ENCODE results near the gene VWF.

The VWF gene

DNA sequence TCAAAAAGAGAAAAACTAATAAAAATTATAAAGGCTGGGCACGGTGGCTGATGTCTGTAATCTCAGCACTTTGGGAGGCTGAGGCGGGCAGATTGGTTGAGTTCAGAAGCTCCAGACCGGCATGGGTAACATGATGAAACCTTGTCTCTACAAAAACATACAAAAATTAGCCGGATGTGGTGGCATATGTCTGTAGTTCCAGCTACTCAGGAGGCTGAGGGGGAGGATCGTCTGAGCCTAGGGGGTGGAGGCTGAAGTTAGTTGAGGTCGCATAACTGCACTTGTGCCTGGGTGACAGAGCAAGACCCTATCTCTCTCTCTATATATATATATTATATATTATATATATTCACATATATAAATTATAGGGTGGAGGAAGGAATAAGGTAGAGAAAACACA, 146.9 kb downstream of the VWF start:
- DNase-seq (ENCODE audit: low spot score) = no peak

DNA sequence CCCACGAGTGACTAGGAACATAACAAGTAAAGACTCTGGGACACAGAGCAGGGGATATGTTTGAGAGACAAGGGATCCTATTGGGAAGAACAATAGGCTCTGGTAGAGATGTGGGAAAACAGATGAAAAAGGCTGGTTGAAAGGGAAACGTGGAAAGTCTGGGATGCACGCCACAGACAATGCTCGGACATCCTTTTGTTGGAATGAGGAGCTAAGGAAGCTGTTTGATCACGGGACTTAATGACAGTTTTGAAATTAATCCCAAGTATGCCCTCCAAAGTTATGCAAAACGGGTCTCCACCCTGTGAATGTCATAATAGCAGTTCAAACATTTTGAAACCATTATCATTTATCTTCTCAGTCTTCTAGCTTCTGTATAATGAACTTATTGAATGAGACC, 147.8 kb downstream of the VWF start:
- DNase-seq (ENCODE audit: low spot score) = no peak

DNA sequence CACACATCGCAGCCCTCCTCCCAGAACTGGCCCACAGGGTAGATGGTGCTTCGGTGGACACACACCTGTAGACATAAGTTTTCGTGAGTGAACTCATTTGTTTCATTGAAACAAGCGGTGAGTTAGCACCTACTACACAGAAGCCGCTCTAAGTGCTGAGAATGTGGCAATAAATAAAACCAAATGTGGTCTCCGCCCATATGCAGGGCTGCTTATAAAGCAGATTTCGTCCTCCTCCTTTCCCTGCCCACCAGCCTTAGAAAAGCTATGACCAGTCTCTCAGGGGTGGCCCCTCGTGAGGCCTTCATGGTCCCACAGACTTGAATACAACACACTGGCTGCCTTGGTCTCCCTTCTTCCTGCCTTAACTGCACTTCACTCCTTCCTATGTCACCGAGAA, 148.3 kb downstream of the VWF start:
- DNase-seq (ENCODE audit: low spot score) = no peak

DNA sequence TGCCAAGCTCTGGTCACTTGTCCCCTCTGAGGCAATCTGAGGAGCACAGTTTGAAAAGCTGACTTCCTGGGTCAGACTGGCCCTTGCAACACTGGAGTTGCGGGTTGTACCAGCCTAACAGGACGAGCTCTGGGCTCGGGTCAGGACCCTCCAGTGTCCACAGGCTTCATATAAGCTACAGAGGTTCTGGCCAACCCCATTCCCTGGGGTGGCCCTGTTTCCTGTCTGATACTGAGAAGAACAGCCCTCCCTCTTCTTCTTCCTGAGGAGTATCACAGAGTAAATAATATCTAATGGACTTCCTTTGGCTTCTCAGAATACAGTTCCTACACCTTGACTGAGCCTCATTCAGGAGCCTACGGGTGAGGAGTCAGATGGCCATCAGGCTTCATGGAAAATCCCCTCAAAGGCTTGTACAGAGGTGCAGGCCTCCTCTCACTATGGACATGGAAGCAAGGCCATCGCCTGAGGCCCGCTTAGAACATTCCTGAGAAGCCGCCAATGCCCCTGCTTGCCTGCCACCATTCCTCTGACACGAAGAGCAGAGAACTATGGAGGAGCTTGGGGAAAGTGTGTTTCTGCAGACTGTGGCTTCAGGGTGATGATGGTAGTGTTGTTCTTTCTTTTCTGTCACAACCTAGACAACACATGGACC, 150.9 kb downstream of the VWF start:
- no peak for DNase-seq (ENCODE audit: low spot score)

DNA sequence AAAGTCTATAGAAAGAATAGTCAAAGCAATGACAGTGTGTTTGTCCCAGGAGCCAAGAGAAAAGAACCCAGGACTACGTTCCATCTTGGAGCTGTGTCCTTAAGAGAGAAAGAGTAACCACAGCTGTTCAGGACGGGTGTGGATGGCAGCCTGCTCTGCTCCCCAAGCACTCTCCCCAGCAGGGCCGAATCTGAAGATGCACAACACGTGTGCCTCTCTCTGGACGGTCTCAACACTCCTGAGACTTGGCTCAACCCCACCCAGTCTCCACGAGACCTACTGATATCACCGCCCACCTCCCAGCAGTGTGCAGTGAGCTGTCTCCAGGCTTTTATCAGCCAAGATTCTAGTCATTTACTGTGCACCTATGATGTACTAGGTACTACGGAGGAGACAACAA, 152.1 kb downstream of the VWF start:
- no peak for DNase-seq (ENCODE audit: low spot score)

DNA sequence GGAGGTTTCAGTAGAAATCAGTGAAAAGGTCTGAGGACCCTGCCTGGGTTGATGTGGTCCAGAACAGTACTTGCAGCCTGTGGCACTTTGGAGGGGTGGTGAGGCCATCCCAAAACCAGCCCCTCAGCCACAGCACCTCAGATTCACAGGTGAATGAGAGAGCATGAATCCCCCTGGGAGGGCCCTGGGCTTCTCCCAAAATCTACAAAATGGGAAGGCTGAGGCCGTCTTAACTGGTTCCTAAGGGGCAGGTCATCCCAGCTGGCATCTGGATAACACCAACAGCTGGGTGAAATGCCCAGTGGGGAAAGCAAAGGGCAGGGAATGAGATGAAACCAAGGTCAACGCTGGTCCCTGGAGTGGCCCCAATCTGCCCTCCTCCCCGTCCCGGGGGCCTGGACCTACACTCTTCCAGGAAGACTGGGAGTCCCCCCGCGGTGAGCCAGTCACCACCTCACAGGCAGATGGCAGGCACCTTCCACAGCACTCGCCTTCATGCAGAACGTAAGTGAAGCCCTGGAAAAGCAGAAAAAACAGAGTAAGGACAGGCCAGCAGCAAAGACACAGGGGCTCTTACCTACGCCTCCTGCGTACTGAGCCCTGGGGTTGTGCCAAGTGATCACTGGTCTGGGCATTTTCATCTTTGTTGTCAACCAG, 153.1 kb downstream of the VWF start:
- no peak for DNase-seq (ENCODE audit: low spot score)

DNA sequence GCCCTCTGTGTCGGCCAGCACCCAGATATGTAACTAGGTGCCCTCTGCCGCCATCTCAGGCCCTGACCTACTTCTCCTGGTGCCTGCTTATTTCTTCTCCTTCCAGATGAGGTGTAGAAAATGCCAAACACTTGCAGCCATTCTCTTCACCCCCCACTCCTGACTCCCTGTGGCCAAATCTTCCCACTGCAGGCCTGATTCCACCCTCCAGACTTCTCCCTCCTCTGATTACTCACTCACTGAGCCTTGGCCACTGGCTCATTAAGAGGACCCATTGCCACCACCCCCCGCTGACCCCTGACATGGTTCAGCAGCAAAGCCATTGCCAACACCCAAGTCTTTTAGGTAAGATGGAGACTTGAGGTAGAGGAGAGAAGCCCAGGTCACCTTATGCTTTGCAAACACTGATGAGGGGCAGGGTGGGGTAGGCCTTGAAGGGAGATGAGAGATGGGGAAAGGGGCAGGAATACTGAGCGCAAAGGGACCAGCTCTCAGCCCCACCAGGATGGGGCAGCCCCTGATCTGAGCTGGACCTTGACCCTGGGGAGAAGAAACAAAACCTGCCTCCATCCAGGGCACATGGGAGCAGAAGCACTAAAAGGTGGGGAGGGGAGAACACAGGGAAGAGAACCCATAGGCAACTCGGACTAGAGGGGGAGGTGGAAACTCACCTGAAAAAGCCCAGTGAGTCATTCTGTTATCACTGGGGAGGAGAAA, 154.3 kb downstream of the VWF start:
- DNase-seq (ENCODE audit: low spot score) = no peak

DNA sequence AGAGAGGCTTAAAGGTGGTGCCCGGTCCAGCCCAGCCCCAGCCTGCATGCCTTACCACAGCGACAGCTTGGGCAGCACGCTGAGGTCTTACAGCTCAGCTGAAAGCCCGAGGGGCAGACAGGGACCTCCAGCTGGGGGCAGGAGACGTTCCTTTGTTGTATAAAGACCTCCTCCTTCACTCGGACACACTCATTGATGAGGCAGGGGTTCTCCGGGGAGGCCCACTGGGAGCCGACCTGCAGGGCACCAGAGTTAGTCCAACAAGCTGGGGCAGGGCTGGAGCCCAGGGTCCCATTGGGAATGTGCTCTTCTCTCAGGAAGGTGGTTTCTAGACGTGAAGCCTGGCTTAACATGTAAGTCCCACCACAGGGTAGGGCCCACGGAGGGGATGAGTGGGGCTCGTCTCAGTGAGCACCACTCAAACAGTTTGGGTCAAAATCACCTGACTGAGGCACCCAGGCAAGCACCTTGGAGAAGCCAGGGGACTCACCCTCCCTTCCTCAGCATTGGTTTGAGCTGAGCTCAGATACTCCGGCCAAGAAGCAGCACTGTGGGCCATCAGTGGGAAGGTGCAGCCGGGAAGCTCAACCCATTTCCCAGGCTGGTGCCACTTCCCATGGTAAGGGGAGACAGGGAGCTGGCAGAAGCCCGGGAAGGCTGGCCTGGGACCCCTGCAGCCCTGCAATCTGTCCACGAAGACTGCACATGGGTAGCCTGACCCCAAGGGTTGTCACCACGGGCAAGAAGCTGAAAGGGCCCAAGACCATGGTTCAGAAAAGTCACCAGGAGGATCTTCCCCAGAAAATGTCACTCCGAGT, 155.1 kb downstream of the VWF start:
- no peak for DNase-seq (ENCODE audit: low spot score)

DNA sequence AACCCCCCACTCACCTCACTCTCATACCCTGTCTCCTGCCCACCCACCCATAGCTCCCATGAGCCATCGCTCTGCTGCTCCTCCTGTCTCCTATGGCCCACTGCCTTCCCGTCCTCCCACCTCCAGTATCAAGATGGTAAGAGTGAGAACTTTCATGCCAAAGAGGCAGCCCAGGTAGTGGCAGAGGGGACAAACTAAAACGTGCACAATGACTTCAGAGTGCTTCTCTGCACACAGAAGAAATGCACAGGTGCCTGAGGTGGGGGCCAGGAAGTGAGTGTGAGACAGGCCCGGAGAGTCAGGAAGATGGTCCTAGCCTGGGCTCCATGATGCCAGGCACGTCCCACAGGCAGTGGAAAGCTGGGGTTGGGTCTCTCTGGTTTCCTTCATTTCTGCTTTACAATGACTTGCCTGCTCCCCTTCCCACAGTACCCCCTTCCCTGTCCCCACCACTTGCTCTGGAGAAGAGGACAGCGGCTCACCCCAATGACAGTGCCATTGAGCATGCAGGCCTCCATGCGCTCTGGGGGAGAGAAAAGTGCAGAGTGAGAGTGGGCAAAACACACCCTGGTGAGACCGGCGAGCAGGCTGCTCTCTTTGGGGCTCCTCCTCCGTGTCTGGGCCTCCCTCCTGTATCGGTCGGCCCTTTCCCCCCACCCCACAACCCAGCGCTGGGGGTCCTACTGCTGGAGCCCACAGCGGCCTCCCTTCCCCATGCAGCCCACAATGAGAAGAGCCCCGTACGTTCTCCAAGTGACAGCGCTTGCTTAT, 156.6 kb downstream of the VWF start:
- DNase-seq (ENCODE audit: low spot score) = no peak

DNA sequence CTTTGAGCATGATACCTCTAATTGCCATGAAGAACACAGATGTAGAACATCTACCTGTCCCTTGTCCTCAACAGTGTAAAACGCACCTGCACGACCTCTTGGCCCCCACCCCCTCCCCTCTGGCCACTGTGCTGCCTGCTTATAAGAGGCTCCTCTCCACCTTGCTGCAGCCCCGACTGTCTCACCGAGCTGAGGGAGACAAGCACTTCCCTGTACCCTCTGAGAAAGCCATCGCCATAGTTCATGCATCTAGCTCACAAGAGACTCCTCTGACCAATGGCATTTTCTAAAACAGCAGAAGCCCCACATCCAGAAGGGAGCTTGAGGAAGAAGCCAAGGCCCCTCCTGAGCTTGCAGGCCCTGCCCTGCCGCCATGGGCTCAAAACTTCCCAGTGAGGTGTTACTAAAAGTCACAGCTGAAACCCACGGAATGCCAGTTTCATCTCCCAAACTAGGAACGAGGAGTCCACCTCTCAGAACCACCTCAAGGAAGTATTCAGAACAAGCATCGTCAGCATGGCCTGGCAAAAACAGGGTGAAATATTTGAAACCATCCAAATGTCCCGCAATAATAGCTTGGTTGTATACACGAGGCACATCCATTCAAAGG, 157.9 kb downstream of the VWF start:
- no peak for DNase-seq (ENCODE audit: low spot score)

DNA sequence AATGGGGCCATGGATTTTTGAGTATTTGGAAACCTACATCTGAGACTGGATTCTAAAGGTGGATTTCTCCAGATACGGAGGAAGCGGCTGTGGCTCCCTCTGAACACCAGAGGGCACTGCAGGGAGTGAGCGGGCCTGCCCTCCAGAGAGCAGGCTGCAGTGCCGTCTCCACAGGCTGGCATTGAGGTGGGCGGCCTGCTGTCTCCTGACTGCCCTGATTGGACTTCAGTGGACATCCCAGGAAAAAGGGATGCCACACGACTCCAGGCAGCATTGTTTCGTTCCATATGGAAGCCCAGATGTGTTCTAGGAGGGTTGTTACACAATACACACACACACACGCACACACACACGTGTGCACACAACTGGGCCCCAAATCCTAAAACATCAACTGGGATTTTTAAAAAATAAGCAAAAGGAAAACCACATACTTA, 158.5 kb downstream of the VWF start:
- DNase-seq (ENCODE audit: low spot score) = peak; percentile 34

DNA sequence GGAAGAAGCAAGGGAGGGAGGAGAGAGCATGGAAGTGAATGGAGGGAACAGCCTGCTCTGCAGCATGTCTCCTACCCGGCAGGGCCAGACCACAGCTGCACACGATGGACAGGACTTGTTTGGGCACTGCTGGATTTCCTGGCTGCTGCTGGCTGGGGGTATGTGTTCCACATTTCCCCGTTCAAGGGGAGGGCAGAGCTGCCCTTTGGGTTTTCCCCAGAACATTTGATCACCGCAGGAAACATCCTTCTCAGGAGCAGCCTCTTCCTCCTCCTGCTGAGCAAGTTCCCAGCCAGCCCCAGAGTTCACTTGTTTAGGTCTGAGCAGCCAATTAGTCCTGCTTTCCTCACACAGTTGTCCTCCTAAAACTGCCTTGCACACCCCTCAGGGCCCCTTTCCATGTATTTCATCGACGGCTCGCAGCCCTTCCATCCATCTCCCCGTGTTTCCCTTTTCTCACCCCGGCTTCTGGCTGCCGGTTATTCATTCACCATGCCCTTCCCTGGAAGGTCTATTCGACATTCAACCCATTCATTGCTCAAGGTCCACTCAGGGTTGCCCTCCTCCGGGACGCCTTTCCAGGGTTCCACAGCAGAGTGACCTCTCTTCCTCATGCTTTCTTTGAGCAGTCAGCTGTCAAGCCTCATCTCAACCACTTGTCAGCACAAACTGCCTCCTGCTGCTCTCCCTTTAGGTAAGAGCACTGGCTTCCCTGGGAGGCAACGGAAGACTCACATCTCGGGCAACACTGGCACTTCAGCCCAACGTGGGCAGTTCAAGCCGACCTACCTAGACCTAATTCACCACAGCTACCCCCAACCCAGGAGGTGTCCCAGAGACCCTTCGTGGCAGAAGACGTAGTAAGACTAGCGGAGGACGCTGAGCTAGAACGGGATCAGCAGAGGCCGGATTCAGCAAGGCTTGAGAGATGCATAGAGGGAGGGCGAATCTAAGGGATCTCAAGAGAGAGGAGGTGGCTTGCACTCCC, 159.3 kb downstream of the VWF start:
- DNase-seq (ENCODE audit: low spot score) = no peak

DNA sequence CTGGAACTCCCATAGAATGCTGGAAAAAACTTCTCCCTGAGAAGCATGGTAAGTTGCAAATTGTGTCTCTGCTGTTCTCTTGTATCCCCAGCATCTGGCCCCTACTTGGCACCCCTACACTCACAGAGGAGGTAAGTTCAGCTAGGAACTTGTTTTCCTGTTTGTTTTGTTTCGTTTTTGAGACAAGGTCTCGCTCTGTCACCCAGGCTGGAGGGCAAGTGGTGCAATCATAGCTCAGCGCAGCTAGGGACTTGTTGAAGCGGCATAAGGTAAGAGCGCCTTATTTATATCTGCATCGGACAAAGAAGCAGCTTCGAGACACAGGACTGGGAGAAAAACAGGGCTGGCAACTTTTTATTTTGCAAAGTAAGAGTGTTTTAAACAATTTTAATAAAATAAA, 161.0 kb downstream of the VWF start:
- no peak for DNase-seq (ENCODE audit: low spot score)

DNA sequence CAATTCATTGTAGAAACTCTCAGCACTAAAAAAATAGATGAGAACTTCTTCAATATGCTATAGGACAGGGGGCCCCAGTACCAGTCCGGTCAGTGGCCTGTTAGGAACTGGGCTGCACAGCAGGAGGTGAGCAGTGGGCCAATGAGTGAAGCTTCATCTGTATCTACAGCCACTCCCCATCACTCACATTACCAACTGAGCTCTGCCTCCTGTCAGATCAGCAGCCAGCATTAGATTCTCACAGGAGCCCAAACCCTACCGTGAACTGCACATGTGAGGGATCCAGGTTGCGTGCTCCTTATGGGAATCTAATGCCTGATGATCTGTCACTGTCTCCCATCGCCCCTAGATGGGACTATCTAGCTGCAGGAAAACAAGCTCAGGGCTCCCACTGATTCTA, 163.7 kb downstream of the VWF start:
- DNase-seq (ENCODE audit: low spot score) = no peak

DNA sequence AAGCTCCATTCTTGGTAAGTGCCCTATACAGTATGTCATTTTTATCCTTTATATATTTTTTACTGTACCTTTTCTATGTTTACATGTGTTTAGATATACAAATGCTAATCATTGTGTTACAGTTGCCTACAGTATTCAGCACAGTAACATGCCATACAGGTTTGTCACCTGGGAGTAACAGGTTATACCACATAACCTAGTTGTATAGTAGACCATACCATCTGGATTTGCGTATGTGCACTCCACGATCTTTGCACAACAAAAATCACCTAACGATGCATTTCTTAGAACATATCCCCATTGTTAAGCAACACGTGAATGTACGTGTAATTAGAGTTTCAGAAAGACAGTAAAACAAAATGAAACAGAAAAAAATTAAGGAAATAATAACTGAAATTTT, 167.5 kb downstream of the VWF start:
- no peak for DNase-seq (ENCODE audit: low spot score)

DNA sequence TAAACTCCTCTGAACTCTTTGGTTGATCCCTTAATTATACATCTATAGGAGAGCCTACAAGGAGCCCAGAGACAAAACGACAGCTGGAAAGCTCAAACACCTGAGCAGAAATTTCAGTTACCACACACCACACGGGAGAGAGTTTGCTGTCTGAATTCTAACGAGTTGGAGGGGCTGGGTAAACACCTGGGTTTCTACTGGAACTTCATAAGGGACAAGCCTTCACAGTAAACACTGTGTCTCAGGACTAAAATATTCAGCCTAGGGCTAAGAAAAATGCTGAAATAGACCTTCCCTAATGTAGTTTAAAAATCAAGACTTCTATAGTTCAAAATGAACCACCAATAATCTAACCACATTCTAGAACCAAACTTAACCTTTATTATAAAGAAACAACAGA, 169.8 kb downstream of the VWF start:
- no peak for DNase-seq (ENCODE audit: low spot score)

DNA sequence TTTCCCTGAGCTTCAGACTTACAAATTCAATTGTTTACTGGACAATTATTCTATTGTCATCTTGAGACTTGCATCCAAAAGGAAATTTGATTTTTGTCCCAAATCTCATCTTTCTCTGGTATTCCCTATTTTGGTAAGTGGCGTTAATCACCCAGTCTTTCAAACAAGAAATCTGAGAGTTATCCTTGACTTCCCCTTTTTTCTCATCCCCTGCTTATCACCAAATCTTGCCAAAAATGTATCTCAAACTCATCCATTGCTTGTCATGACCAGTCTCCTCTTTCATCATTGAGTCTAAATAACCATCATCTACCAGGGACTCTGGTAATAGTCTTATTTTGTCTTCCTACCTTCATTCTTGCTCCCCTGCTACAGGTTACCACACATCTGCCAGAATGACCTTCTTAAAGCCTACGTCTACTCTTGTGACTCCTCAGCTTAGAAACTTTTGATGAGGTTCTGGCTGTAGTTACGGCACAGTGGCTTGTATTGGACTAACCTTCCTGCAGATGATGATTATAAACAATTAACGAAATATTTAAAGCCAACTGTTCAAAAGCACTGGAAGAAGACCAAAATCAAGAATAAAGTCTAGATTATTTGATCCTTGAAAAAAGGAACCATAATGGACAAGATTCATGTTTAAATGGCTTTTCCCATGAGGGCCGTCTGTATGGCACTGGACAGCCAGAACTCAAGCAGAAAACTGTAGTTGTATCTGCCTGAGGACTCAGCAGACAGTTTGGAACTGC, 170.5 kb downstream of the VWF start:
- no peak for DNase-seq (ENCODE audit: low spot score)

DNA sequence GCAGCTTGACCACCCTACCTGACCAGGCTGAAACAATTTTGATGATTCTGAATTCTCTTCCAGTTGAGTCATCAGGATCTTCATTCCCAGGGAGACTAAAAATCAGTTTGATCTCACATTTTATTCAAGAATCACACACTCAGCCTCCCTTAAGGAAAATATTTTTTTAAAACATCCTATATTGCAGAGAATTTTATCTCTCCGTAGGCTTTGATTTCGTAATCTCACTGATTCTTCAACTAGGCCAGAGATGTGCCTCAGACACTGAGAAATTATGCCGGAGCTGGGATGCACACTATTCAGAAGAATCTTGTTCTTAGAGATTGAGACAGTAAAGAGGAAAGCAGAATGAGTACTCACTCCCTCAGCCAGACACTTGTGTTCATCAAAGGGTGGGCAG, 172.4 kb downstream of the VWF start:
- no peak for DNase-seq (ENCODE audit: low spot score)

DNA sequence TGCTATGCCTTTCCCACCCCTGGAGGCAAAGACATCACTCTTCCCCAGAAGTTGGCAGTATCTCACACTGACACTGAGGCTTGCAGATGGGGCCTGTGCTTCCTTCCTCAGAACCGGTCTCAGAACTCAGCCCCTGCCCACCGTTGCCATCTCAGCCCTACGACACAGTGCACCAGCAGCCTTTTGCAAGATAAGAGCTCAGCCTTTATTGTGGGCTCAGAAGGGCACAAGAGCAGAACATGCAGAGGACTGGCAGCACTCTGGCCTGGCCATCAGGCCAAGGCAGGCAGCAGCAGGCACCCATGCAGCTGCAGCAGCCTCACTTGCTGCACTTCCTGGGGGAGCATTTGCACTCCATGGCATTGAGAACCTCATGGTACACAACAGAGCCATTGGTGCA, 175.8 kb downstream of the VWF start:
- no peak for DNase-seq (ENCODE audit: low spot score)

Measured in pons (tissue), 1 donor.